ENCODE results near the gene CDK19. TPM values are rescaled to one million over a fixed set of nuclear protein-coding genes. Genes with fewer than 3 reads are reported as not detected.

Gene CDK19
- total RNA-seq, 6 experiments from 2014 or later: 2.8 to 7.9 (median 5.5) TPM

DNA sequence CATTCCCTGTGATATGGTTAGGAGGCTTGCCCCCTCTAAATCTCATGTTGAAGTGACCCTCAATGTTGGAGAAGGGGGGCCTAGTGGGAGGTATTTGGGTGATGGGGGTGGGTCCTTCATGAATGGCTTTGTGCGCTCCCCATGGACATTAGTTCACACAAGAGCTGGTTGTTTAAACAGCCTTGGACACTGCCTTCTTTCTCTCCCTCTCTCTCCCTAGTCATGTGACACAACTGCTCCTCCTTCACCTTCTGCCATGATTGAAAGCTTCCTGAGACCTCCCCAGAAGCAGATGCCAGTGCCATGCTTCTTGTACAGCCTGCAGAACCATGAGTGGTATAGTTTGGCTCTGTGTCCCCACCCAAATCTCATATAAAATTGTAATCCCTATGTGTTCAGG, 221.6 kb downstream of the CDK19 start:
- no CpG with 5 or more reads among the region's 1 CpG for WGBS (ENCODE audit: insufficient coverage, low coverage, low lambda C conversion rate, missing lambda C conversion rate)
- no peak for ATAC-seq
- Histone ChIP-seq H3K9me3 (no peaks in the 10 kb centered on the region), H3K27ac (no peak overlapping the region), H3K36me3 (no peaks in the 10 kb centered on the region), H3K27me3 (no peaks in the 10 kb centered on the region), H3K4me1 (no peaks in the 10 kb centered on the region), H3K4me3 (no peak overlapping the region)
- no peak for DNase-seq
- intact Hi-C loops (cut with DNase I): no loop called here
- TF ChIP-seq CTCF (IDR thresholded peaks at IDR 0.05) (no peak), POLR2A (IDR thresholded peaks at IDR 0.05) (no peak)

GRCh38 chr6:110592765-110593164, 222.5 kb downstream of the CDK19 start:
- H3K36me3 ChIP-seq: no peaks in the 10 kb centered on the region
- H3K9me3 ChIP-seq: no peaks in the 10 kb centered on the region
- DNase-seq: no peak
- no peaks in the 10 kb centered on the region for H3K27me3 ChIP-seq
- no peaks in the 10 kb centered on the region for H3K4me1 ChIP-seq
- ATAC-seq: no peak
- H3K4me3 ChIP-seq: no peak overlapping the region
- no peak for TF ChIP-seq POLR2A (IDR thresholded peaks at IDR 0.05)
- TF ChIP-seq CTCF (IDR thresholded peaks at IDR 0.05): no peak
- intact Hi-C loops (cut with DNase I): no loop called here
- 93% methylated on average over 5 of the region's 5 CpGs for WGBS (ENCODE audit: insufficient coverage, low coverage, low lambda C conversion rate, missing lambda C conversion rate)
- no peak overlapping the region for H3K27ac ChIP-seq

DNA sequence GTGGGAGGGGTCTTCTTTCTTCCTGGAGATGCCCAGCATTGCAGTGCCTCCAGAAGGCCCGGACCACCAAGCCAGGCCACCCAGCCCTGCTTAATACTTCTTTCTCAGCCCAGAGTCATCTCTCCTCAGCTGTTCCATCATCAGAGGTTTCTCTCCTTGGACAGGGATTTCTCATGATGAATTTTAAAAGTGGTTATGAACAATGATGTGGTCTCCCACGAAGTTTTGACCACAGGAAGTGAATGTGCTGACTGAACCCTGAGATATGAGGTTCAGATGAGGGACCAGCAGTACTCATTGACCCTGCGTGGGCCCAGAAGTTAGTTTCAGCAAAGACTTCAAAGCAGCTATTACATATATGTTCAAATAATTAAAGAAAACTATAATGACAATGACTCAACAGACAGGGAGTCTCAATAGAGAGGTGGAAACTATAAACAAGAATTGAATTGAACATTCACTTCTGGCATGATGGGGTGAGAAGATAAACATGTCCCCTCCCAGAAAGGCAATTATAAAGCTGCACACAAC, 224.4 kb downstream of the CDK19 start:
- no peaks in the 10 kb centered on the region for H3K4me1 ChIP-seq

GRCh38 chr6:110589865-110590513, 225.3 kb downstream of the CDK19 start:
- H3K9me3 ChIP-seq: no peaks in the 10 kb centered on the region
- 80% methylated on average over 6 of the region's 6 CpGs for WGBS (ENCODE audit: insufficient coverage, low coverage, low lambda C conversion rate, missing lambda C conversion rate)
- H3K27ac ChIP-seq: no peak overlapping the region
- H3K4me1 ChIP-seq: no peaks in the 10 kb centered on the region
- intact Hi-C loops (cut with DNase I): no loop called here
- H3K4me3 ChIP-seq: no peak overlapping the region
- H3K27me3 ChIP-seq: no peaks in the 10 kb centered on the region
- TF ChIP-seq POLR2A (IDR thresholded peaks at IDR 0.05): no peak
- TF ChIP-seq CTCF (IDR thresholded peaks at IDR 0.05): no peak
- ATAC-seq: no peak
- no peak for DNase-seq
- no peaks in the 10 kb centered on the region for H3K36me3 ChIP-seq

More for the DNA sequence above, 224.4 kb downstream of the CDK19 start:
- intact Hi-C loops (cut with DNase I): no loop called here
- no peak for ATAC-seq
- no peak overlapping the region for H3K4me3 ChIP-seq
- H3K27me3 ChIP-seq: no peaks in the 10 kb centered on the region
- no peak for DNase-seq
- H3K9me3 ChIP-seq: no peaks in the 10 kb centered on the region
- H3K27ac ChIP-seq: no peak overlapping the region
- WGBS (ENCODE audit: insufficient coverage, low coverage, low lambda C conversion rate, missing lambda C conversion rate): 54% methylated on average over 3 of the region's 3 CpGs
- no peak for TF ChIP-seq CTCF (IDR thresholded peaks at IDR 0.05)
- no peak for TF ChIP-seq POLR2A (IDR thresholded peaks at IDR 0.05)
- no peaks in the 10 kb centered on the region for H3K36me3 ChIP-seq

Measured in right lobe of liver (tissue), 6 donors.